Breast epithelium (tissue), 4 donors: ENCODE measurements around the gene HOXB7. TPM values are rescaled to one million over a fixed set of nuclear protein-coding genes. Genes with fewer than 3 reads are reported as not detected.

Source experiments
- DNase-seq, 2 donors: peaks; one replicate each; pipeline ENCODE4 v3.0.0-alpha.2; 2019; ENCODE audit warnings: low spot score in 2 of 2
- H3K27ac ChIP-seq, 2 donors: fragments of 200-600 bp; sonication (generic) in 1 of 2; one replicate each; pipeline ENCODE4 v1.5.1; 2016 to 2019; ENCODE audit warnings: mild to moderate bottlenecking in 1 of 2
- H3K27me3 ChIP-seq, 2 donors: fragments of 200-600 bp; sonication (generic) in 1 of 2; one replicate each; pipeline versions ENCODE4 v1.5.1 to v1.6.0; 2017 to 2019; ENCODE audit warnings: control low read depth in 1 of 2, mild to moderate bottlenecking in 1 of 2
- H3K36me3 ChIP-seq: fragments of 200-600 bp; one replicate; pipeline ENCODE4 v1.5.1; 2019
- H3K4me1 ChIP-seq, 2 donors: fragments of 200-600 bp; sonication (generic); one replicate each; pipeline ENCODE4 v1.5.1; 2016 to 2019; ENCODE audit warnings: control low read depth in 1 of 2
- H3K4me3 ChIP-seq, 3 donors: fragments of 200-600 bp; sonication (generic); 1 replicate in 2 of 3; 2 replicates in 1 of 3; pipeline ENCODE4 v1.5.1; 2016 to 2019; ENCODE audit warnings: mild to moderate bottlenecking in 3 of 3, moderate library complexity in 2 of 3
- H3K9me3 ChIP-seq, 2 donors: fragments of 200-600 bp; sonication (generic) in 1 of 2; one replicate each; pipeline ENCODE4 v1.5.1; 2016 to 2019; ENCODE audit warnings: control low read depth in 1 of 2
- POLR2A ChIP-seq: fragments of 450-650 bp; IDR thresholded peaks from one replicate; pipeline ENCODE4 v1.6.1; 2016; ENCODE audit warnings: antibody characterized with exemption, mild to moderate bottlenecking, moderate library complexity
- POLR2AphosphoS5 ChIP-seq, 3 donors: sonication (generic); formaldehyde crosslinking; IDR thresholded peaks; one replicate each; pipeline ENCODE4 v1.6.1; 2017; ENCODE audit warnings: antibody characterized with exemption in 3 of 3
- intact Hi-C: fragments of 100-400 bp; cut with DNase I; formaldehyde crosslinking; loops from one replicate; pipeline ENCODE4 v1.15.1; 2023; ENCODE audit warnings: low total_unique reads
- total RNA-seq, 3 donors: library from RNA; depleted of rRNA; stranded (reverse); fragments of >200 nt; gene quantifications; one replicate each; pipeline ENCODE4 v1.1.0, GENCODE V29; 2016
- TF ChIP-seq, protein P1 (sequence below), 3 donors: fragments of 450-650 bp; IDR thresholded peaks; one replicate each; pipeline ENCODE4 v1.5.1; 2016 to 2017; ENCODE audit warnings: antibody characterized with exemption in 3 of 3, mild to moderate bottlenecking in 3 of 3, moderate library complexity in 3 of 3

Gene HOXB7
- 10 to 100 TPM in 1 of 3 donors, 1 to 10 TPM in 2; 1.5 to 16.8 (median 4.3) TPM for total RNA-seq

DNA sequence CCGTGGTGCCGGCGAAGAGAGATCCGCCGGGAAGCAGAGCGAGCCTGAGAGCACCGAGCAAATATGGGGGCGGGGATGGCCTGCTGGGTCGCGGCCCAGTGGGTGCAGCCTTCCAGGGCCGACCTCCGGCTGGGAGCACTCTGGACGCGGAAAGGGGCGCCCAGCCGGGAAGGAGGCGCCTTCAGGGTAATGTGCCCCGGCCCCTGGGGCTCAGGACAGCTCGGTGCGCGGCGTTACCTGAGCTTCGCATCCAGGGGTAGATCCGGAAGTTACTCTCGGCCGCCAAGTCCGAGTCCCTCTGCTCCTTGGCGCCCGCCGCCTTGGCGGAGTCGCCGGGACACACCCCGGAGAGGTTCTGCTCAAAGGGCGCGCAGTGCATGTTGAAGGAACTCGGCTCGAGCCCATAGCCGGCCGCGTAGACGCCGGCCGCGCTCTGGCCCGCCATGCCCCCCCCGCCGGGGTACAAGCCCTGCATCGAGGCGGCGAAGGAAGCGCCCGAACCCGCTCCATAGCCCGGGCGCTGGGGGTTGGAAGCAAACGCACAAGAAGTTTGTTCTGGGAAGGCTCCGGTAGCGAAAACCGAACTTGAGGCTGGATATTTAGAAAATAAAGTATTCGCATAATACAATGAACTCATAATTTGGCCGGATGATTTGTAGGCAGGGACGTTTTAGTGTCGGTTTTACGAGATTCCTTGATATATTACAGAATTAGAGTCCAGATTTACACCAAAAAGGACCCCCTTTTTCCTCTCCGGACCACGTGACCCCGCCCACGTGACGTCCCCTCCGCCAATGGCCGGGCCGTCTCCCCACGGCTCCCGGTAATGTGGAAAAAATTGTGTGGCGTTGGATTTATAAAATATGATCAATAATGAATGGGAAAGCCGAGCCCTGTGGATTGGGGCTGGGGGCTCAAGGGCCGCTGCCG is at the start of gene HOXB7:
TSS of gene HOXB7 (minus strand) at position 736 of the 930 bp plus-strand sequence. CDS start at position 637, 99 bp downstream.
- H3K36me3 ChIP-seq = no peaks in the 10 kb centered on the region
- intact Hi-C loops = no loop called here
- H3K9me3 ChIP-seq = no peaks in the 10 kb centered on the region
- no peaks in the 10 kb centered on the region for H3K4me1 ChIP-seq
- H3K27ac ChIP-seq = peak within 1 kb of the TSS; percentile 45 to 81
- H3K27me3 ChIP-seq = peaks cover 16 to 97% of the 10 kb centered on the region in 2 donors
- DNase-seq = no peak
- TF ChIP-seq POLR2AphosphoS5 (IDR thresholded peaks at IDR 0.05) = peak in 1 of 3 donors; percentile 11
- TF ChIP-seq, protein P1, sequence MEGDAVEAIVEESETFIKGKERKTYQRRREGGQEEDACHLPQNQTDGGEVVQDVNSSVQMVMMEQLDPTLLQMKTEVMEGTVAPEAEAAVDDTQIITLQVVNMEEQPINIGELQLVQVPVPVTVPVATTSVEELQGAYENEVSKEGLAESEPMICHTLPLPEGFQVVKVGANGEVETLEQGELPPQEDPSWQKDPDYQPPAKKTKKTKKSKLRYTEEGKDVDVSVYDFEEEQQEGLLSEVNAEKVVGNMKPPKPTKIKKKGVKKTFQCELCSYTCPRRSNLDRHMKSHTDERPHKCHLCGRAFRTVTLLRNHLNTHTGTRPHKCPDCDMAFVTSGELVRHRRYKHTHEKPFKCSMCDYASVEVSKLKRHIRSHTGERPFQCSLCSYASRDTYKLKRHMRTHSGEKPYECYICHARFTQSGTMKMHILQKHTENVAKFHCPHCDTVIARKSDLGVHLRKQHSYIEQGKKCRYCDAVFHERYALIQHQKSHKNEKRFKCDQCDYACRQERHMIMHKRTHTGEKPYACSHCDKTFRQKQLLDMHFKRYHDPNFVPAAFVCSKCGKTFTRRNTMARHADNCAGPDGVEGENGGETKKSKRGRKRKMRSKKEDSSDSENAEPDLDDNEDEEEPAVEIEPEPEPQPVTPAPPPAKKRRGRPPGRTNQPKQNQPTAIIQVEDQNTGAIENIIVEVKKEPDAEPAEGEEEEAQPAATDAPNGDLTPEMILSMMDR (IDR thresholded peaks at IDR 0.05) = no peak
- H3K4me3 ChIP-seq = peak within 1 kb of the TSS; percentile 54 to 78 (median 68)

DNA sequence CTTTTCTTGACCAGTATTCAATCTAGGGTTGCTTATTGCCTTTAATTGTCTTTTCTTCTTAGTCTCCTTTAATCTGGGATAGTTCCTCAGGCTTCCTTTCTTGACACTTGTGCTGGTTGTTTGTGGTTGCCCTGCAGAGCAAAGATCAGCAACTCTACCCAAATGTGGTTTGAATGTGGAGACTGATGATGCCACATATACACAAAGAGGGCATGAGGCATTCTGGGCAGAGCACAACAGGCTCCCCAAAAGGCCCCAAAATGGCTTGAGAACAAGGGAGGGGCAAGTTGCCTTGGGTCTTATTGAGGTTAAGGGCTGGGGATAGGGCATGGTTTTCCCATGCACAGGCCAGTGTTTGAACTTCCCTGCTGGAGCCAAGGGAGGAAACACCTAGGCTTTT is 45.1 kb upstream of the HOXB7 start:
- TF ChIP-seq, protein P1 (IDR thresholded peaks at IDR 0.05) = no peak
- TF ChIP-seq POLR2A (no peak), POLR2AphosphoS5 (IDR thresholded peaks at IDR 0.05) (no peak)
- Histone ChIP-seq H3K27ac (no peak overlapping the region), H3K36me3 (no peaks in the 10 kb centered on the region), H3K9me3 (no peaks in the 10 kb centered on the region), H3K4me1 (no peaks in the 10 kb centered on the region), H3K4me3 (no peak overlapping the region), H3K27me3 (peaks cover 0 to 10% of the 10 kb centered on the region in 2 donors)
- intact Hi-C loops = no loop called here
- no peak for DNase-seq

DNA sequence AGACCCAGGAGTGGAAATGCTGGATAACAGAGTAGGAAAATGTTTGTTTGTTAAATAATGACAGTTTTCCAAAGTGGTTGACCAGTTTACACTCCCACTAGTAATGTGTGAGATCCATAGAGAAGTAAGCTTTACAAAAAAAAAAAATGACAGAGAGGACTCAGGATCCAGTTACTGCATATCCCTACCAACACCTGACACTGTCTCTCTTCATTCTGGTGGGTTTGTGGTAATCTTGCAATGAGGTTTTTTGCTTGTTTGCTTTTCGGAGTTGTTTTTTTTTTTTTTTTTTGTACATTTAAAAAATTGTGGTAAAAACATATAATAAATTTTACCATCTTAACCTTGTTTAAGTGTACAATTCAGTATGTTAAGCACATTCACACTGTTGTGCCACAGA is 38.9 kb upstream of the HOXB7 start:
- no peak overlapping the region for H3K27ac ChIP-seq
- intact Hi-C loops = no loop called here
- no peaks in the 10 kb centered on the region for H3K9me3 ChIP-seq
- H3K4me3 ChIP-seq = no peak overlapping the region
- H3K4me1 ChIP-seq = peaks cover 0 to 3% of the 10 kb centered on the region in 2 donors
- TF ChIP-seq POLR2AphosphoS5 (IDR thresholded peaks at IDR 0.05) = no peak
- TF ChIP-seq, protein P1 (IDR thresholded peaks at IDR 0.05) = no peak
- TF ChIP-seq POLR2A = no peak
- no peaks in the 10 kb centered on the region for H3K36me3 ChIP-seq
- no peak for DNase-seq
- peaks cover 8 to 52% of the 10 kb centered on the region in 2 donors for H3K27me3 ChIP-seq

DNA sequence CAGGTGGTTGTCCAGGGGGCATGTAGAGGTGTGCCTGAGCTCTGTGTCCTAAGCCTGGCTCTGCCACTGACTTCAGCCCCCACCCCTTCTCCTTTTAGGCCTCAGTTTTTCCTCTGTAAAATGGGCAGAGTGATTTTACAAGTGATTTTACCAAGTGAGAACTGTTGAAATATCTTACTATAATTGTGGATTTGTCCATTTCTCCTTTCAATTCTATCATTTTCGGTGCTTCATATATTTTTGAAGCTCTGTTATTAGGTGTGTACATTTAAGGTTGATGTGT is 37.1 kb upstream of the HOXB7 start:
- peak overlapping the region in 2 of 3 donors; percentile 38 to 65 for H3K4me3 ChIP-seq
- DNase-seq = no peak
- peaks cover 8 to 70% of the 10 kb centered on the region in 2 donors for H3K27me3 ChIP-seq
- TF ChIP-seq POLR2A = no peak
- TF ChIP-seq POLR2AphosphoS5 (IDR thresholded peaks at IDR 0.05) = no peak
- TF ChIP-seq, protein P1 (IDR thresholded peaks at IDR 0.05) = no peak
- H3K9me3 ChIP-seq = no peaks in the 10 kb centered on the region
- intact Hi-C loops = no loop called here
- no peaks in the 10 kb centered on the region for H3K36me3 ChIP-seq
- H3K4me1 ChIP-seq = peaks cover 0 to 3% of the 10 kb centered on the region in 2 donors
- H3K27ac ChIP-seq = no peak overlapping the region
